Measurements from ENCODE around the gene SLC35E1. TPM values are rescaled to one million over a fixed set of nuclear protein-coding genes. Genes with fewer than 3 reads are reported as not detected.

The SLC35E1 gene
- total and polyA plus RNA-seq, 11 donors: 20.4 to 44.0 (median 24.0) TPM

GRCh38 chr19:16605115-16605514, 32.9 kb upstream of the SLC35E1 start:
- 87 to 92% (median 87%) methylated on average over 3 of the region's 3 CpGs for WGBS, 4 donors
- H3K36me3 ChIP-seq: no peaks in the 10 kb centered on the region
- no peak for TF ChIP-seq CTCF (IDR thresholded peaks at IDR 0.05)
- TF ChIP-seq POLR2A (IDR thresholded peaks at IDR 0.05): no peak
- DNase-seq (no peak), ATAC-seq (no peak)
- H3K27ac ChIP-seq: peak overlapping the region in 2 of 12 donors; percentile 31 to 89
- peaks cover 0 to 85% (median 49%) of the 10 kb centered on the region in 12 donors for H3K4me1 ChIP-seq
- H3K4me3 ChIP-seq: no peak overlapping the region
- no peaks in the 10 kb centered on the region for H3K27me3 ChIP-seq
- intact Hi-C loops (cut with DNase I): no loop called here
- no peaks in the 10 kb centered on the region for H3K9me3 ChIP-seq

GRCh38 chr19:16604615-16605014, 32.4 kb upstream of the SLC35E1 start:
- intact Hi-C loops (cut with DNase I): no loop called here
- 87 to 95% (median 92%) methylated on average over 6 of the region's 6 CpGs for WGBS, 4 donors
- Histone ChIP-seq H3K4me1 (peaks cover 0 to 86% (median 48%) of the 10 kb centered on the region in 12 donors), H3K36me3 (no peaks in the 10 kb centered on the region), H3K27ac (no peak overlapping the region), H3K9me3 (no peaks in the 10 kb centered on the region), H3K27me3 (no peaks in the 10 kb centered on the region), H3K4me3 (no peak overlapping the region)
- no peak for TF ChIP-seq POLR2A (IDR thresholded peaks at IDR 0.05)
- TF ChIP-seq CTCF (IDR thresholded peaks at IDR 0.05): no peak
- DNase-seq: no peak
- no peak for ATAC-seq

- Histone ChIP-seq H3K4me3 (no peak overlapping the region), H3K4me1 (peaks cover 5 to 92% (median 50%) of the 10 kb centered on the region in 12 donors), H3K36me3 (no peaks in the 10 kb centered on the region), H3K9me3 (no peaks in the 10 kb centered on the region), H3K27ac (no peak overlapping the region), H3K27me3 (no peaks in the 10 kb centered on the region)
- WGBS, 4 donors: 42 to 59% (median 56%) methylated on average over 3 of the region's 3 CpGs
- ATAC-seq (no peak), DNase-seq (no peak)
- intact Hi-C loops (cut with DNase I): no loop called here
- TF ChIP-seq POLR2A (IDR thresholded peaks at IDR 0.05) (no peak), CTCF (IDR thresholded peaks at IDR 0.05) (no peak)
These were observed 30.9 kb upstream of the SLC35E1 start for GRCh38 chr19:16603090-16603489.

GRCh38 chr19:16601378-16602052, 29.3 kb upstream of the SLC35E1 start:
- intact Hi-C loops (cut with DNase I): no loop called here
- peak overlapping the region in 6 of 12 donors; percentile 19 to 74 (median 53) for H3K27ac ChIP-seq
- H3K4me3 ChIP-seq: no peak overlapping the region

More at GRCh38 chr19:16601378-16602052, 29.3 kb upstream of the SLC35E1 start:
- DNase-seq (peak in 1 of 5 donors; percentile 70), ATAC-seq (peak; percentile 27 to 74 (median 66))
- 55 to 73% (median 66%) methylated on average over 20 of the region's 20 CpGs for WGBS, 4 donors
- H3K9me3 ChIP-seq: no peaks in the 10 kb centered on the region
- no peaks in the 10 kb centered on the region for H3K36me3 ChIP-seq
- peaks cover 5 to 92% (median 45%) of the 10 kb centered on the region in 12 donors for H3K4me1 ChIP-seq
- no peaks in the 10 kb centered on the region for H3K27me3 ChIP-seq
- TF ChIP-seq CTCF (IDR thresholded peaks at IDR 0.05): no peak
- no peak for TF ChIP-seq POLR2A (IDR thresholded peaks at IDR 0.05)

All from heart left ventricle (tissue), 16 donors.